NCI-H446 (cell line): Measurements from ENCODE around the gene CGN.
A peak's percentile ranks its signal among the peaks of the same experiment; 100 is the strongest.

Experiments
- DNase-seq, 2 experiments: peaks; one replicate each; lab custom pipeline; 2025; lab: John Stamatoyannopoulos, UW

CGN gene

GRCh38 chr1:151499930-151500329 lies 11.3 kb upstream of the CGN start:
- no peak for DNase-seq

- DNase-seq: no peak
Measured at GRCh38 chr1:151501474-151501873, 9.7 kb upstream of the CGN start.

DNA sequence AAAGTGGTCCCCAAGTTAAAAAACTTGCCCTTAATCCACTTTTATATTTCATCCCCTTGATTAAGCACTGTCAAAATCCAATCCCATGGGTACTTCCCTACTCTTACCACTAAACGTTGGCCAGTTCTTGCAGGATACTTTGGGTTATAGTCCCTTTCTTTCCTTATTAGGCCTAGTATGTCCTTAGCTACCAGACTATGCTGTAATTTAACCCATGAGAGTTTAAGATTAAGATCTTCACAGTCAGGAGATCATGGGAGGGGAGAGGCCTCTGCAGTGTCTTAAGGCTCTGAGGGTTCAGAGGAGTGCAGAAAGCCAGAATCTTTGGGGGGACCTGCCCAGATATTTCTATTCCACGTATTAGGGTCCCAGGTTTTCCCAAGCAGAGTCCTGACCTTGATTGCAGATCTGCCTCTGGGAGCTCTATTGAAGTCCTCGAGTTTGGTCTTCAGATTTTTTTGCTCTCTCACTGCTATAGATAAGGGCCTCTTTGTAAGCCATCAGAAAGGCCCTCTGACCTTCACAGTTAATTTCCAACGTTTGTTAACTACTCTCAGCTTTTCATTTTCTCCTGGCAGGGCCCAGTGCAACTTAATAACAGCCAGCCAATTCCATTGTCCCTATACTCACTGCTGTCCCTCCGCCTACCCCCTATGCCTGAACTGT lies 9.0 kb upstream of the CGN start:
- no peak for DNase-seq

- no peak for DNase-seq
Measured at GRCh38 chr1:151502859-151503780, 8.1 kb upstream of the CGN start.

DNA sequence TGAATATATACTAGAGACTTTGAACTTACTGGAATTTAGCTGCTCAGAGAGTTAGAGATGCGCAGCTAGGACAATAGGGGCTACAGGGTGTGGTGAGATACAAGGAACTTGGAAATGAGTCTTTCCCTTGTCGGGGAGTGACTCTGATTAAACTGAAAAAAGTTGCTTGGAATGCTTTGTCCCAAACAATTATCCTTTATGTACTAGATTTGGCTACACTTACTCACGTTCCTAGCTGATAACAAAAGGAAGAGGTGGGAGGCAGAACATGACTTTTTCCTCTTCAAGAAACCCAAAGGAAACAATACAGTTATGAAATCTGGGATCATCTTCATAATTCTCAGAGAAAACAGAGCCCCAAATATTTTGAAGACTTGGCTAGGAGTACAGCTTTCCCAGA lies 6.9 kb upstream of the CGN start:
- DNase-seq: no peak

GRCh38 chr1:151504759-151505158 lies 6.4 kb upstream of the CGN start:
- DNase-seq: no peak

DNA sequence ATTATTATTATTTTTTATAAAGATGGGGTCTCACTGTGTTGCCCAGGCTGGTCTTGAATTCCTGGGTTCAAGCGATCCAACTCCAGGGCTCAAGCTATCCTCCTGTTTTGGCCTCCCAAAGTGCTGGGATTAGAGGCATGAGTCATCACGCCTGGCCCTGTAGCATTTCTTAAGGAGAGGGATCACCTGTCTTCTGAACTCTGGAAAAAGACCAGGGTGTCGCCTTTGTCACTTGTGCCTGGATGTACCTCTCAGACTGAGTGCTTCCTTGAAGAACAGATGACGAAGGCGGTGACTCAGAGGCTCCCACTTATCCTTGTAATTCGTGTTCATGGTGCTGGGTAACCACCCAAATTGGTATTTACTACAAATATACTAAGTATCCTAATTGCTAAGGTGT lies 2.4 kb upstream of the CGN start:
- DNase-seq: no peak

- no peak for DNase-seq
Measured at GRCh38 chr1:151509350-151510019, 1.7 kb upstream of the CGN start.

DNA sequence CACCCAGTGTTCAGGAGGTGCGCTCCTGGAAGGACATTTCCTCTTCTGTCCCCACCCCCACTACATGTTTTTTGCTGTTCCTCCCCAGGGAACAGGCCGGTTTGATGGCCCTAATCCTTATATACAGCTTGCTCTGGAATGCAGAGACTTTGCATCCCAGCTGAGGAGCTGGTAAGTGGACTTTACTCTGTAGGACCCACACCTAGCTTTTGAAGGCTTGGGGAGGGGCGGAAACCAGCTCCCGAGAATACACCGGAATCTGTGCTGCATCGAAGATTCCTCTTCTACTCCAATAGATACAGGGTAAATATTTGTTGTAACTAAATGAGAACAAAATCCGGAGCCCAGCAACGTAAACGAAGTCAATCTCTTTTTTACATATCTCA lies 1.2 kb upstream of the CGN start:
- DNase-seq: no peak

DNA sequence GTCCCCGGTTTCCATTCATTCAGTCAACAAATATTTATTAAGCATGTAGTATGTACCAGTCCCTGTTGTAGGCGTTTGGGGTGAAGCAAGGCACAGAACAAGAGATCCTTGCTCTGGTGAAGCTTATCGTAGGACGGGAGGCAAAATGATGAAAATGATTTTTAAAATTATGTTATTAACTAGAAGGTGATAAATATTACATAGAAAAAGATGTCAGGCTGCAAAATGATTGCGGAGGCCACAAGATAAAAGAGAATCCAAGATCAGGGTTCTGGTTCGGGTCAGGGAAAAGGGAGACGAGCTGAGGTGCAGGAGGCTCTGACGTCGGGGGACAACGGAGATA lies 602 bp upstream of the CGN start:
- DNase-seq: no peak

GRCh38 chr1:151511636-151512215 lies 539 bp downstream of the CGN start:
- DNase-seq: peak; percentile 49 to 57

- DNase-seq: no peak
Measured at GRCh38 chr1:151512326-151512725, 1.1 kb downstream of the CGN start.

DNA sequence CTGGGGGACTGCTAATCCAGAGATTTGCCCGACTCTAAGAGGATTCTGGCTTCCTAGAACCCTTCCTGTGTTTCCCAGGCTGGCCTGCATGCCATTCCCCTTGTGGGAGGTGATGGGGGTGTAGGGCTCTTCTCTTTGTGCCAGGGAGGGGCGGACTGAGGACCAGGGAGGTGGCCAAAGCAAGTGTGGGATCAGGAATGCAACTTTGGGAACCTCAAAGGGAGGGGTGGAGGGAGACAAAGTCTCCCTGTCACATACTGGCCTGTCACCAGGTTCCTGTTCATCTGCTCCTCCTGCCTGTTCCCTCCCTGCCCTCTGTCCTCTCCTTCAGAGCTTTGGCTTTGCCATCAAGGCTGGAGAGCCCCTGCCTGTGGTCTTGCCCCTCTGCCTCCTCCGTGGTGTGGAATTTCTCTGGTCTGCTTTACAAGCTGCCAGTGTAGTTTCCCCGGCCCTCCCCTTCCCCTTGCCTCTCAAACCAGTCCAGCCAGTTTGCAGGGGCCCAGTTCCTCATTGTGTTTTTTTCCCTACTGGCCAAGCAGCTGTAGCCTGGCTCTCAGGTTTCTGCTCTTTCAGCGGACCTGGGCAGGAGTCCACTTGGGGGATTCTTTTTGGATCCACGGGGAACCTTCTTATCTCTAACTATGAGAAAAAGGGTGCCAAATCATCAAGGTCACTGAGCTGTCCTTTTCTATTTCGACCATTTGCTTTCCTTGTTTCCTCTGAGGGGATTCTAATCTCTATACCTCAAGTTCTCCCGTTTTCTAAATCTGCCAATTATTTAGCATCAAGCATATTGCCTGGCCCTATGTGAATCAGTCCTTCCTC lies 1.8 kb downstream of the CGN start:
- DNase-seq: no peak

DNA sequence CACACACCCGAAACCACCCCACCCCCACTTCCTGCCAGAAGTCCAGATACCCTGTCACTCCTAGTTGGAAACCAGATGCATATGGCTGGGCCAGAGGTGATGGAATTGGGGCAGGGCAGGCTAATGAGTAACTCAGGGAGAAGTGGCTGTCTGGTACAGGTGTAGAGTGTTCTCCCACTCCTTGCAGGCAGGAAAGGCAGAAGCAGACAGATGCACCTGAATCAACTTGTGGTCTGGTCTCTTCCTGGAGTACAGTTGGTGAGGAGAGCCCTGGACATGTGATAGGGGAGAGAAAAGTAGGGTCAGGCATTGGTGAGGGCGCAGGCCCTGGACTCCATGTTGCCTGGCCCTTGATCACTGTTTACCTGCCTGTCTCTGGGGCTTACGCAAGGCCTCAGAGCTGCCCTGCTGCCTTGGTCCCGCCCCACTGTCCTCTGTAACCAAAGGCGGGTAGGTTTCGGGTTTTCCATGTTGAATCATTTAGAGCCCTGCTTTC lies 2.5 kb downstream of the CGN start:
- no peak for DNase-seq

DNA sequence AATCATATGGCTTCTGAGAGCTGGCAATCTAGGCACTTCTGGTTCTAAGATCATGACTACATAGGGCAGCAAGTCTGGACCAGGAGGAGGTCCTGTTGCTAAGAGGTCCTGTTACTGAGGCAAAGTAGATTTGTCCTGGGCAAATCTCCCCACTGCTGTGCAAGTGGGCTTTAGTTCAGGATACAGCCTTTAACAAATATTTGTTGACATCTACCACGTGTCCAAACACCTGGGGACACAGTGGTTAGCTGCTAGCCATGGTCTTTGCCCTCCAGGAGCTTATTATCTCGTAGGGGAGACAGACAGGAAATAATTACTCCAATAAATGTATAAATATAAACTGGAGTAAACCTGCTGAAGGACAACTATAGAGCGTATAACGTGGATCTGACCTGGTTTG lies 3.2 kb downstream of the CGN start:
- DNase-seq: no peak

- DNase-seq: no peak
Measured at GRCh38 chr1:151515265-151515664, 4.1 kb downstream of the CGN start.

DNA sequence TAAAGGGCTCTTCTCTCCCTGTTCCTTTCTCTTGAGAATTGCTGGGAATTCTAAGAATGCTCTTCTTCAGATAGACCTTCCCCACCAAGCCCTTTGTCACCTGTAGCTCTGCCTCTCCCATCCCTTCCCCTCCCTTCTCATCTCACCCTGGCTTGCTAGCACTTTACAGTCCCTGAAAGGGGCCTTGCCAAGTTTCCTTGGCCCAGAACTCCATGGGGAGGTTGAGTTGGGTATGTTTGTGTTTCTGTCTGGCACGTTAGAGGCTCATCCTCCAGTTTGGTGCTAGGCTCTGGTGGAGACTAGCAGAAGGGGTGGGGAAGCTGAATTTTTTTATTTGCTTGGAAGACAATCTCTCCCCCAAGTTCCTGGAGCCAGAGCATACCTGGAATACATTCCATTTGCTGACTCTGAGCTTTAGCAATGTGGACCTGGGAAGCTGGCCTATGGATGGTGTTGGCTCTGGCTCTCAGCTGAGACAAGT lies 4.9 kb downstream of the CGN start:
- DNase-seq: peak in 1 of 2 experiments; percentile 62

DNA sequence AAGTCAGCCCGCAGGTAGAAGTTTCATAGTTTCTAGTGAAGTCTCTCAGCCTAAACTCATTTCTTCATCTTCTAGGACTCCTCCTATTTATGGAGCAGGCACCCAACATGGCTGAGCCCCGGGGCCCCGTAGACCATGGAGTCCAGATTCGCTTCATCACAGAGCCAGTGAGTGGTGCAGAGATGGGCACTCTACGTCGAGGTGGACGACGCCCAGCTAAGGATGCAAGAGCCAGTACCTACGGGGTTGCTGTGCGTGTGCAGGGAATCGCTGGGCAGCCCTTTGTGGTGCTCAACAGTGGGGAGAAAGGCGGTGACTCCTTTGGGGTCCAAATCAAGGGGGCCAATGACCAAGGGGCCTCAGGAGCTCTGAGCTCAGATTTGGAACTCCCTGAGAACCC lies 7.2 kb downstream of the CGN start:
- no peak for DNase-seq

DNA sequence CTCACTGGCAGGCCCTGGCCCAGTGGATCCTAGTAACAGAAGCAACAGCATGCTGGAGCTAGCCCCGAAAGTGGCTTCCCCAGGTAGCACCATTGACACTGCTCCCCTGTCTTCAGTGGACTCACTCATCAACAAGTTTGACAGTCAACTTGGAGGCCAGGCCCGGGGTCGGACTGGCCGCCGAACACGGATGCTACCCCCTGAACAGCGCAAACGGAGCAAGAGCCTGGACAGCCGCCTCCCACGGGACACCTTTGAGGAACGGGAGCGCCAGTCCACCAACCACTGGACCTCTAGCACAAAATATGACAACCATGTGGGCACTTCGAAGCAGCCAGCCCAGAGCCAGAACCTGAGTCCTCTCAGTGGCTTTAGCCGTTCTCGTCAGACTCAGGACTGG lies 7.7 kb downstream of the CGN start:
- no peak for DNase-seq

DNA sequence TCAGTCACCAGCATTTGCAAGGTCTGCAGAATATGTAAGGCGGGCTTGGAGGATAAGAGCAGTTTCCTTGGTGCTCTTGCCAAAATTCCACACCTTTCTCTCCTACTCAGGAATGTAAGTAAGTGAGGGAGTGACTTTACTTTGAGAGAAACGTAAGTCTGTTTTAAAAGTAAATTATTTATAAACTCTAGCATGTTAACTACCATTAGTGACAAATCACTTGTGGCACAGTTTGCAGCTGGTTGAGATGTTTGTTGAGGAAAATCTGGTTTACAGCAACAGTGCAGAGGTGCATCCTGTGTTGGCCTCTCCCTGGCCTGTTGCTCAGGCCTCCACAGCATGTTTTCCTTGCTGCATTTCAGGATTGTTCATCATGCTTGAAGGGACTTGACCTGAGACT lies 8.5 kb downstream of the CGN start:
- no peak for DNase-seq

- no peak for DNase-seq
Measured at GRCh38 chr1:151520359-151520758, 9.2 kb downstream of the CGN start.
